ENCODE measurements around the gene SF3B1.
"Not testable (repeated sequence)": the region's sequence is repeated elsewhere in the genome, so short reads cannot be mapped to it uniquely, and the experiment has no call there.

The SF3B1 gene

GRCh38 chr2:197435598-197436420 lies 981 bp upstream of the SF3B1 start:
- no peak for DNase-seq (ENCODE audit: low read depth in 2 of 2)

- DNase-seq (ENCODE audit: low read depth in 2 of 2) = no peak
Measured at GRCh38 chr2:197433780-197434438, 919 bp downstream of the SF3B1 start.

GRCh38 chr2:197432527-197432926 lies 2.3 kb downstream of the SF3B1 start:
- not testable (repeated sequence) for DNase-seq (ENCODE audit: low read depth in 2 of 2)

- no peak for DNase-seq (ENCODE audit: low read depth in 2 of 2)
Measured at GRCh38 chr2:197431858-197432257, 3.0 kb downstream of the SF3B1 start.

GRCh38 chr2:197427986-197428385 lies 6.8 kb downstream of the SF3B1 start:
- no peak for DNase-seq (ENCODE audit: low read depth in 2 of 2)

- DNase-seq (ENCODE audit: low read depth in 2 of 2) = no peak
Measured at GRCh38 chr2:197426723-197427603, 7.9 kb downstream of the SF3B1 start.

- DNase-seq (ENCODE audit: low read depth in 2 of 2) = no peak
Measured at GRCh38 chr2:197425550-197425949, 9.3 kb downstream of the SF3B1 start.

GRCh38 chr2:197423307-197423706 lies 11.5 kb downstream of the SF3B1 start:
- no peak for DNase-seq (ENCODE audit: low read depth in 2 of 2)

- DNase-seq (ENCODE audit: low read depth in 2 of 2) = no peak
Measured at GRCh38 chr2:197419438-197419837, 15.4 kb downstream of the SF3B1 start.

GRCh38 chr2:197416268-197416667 lies 18.6 kb downstream of the SF3B1 start:
- DNase-seq (ENCODE audit: low read depth in 2 of 2) = no peak

- no peak for DNase-seq (ENCODE audit: low read depth in 2 of 2)
Measured at GRCh38 chr2:197414515-197414914, 20.3 kb downstream of the SF3B1 start.

- no peak for DNase-seq (ENCODE audit: low read depth in 2 of 2)
Measured at GRCh38 chr2:197414039-197414438, 20.8 kb downstream of the SF3B1 start.

GRCh38 chr2:197405582-197405981 lies 29.2 kb downstream of the SF3B1 start:
- no peak for DNase-seq (ENCODE audit: low read depth in 2 of 2)

- no peak for DNase-seq (ENCODE audit: low read depth in 2 of 2)
Measured at GRCh38 chr2:197399887-197400540, 34.8 kb downstream of the SF3B1 start.

- DNase-seq (ENCODE audit: low read depth in 2 of 2) = no peak
Measured at GRCh38 chr2:197398913-197399312, 35.9 kb downstream of the SF3B1 start.

- no peak for DNase-seq (ENCODE audit: low read depth in 2 of 2)
Measured at GRCh38 chr2:197391220-197391717, 43.6 kb downstream of the SF3B1 start.

GRCh38 chr2:197388866-197389587 lies 45.8 kb downstream of the SF3B1 start:
- no peak for DNase-seq (ENCODE audit: low read depth in 2 of 2)

GRCh38 chr2:197387179-197387578 lies 47.6 kb downstream of the SF3B1 start:
- no peak for DNase-seq (ENCODE audit: low read depth in 2 of 2)

GRCh38 chr2:197386242-197386641 lies 48.6 kb downstream of the SF3B1 start:
- DNase-seq (ENCODE audit: low read depth in 2 of 2) = no peak

- no peak for DNase-seq (ENCODE audit: low read depth in 2 of 2)
Measured at GRCh38 chr2:197383825-197384224, 51.0 kb downstream of the SF3B1 start.

- no peak for DNase-seq (ENCODE audit: low read depth in 2 of 2)
Measured at GRCh38 chr2:197381641-197382040, 53.2 kb downstream of the SF3B1 start.

All from activated CD4-positive, alpha-beta T cell treated with anti-CD3 and anti-CD28 coated beads for 24 hours (primary cell).